OCI-LY7 (cell line): Measurements from ENCODE around the gene MTCL1. TPM values are rescaled to one million over a fixed set of nuclear protein-coding genes. Genes with fewer than 3 reads are reported as not detected.

ENCODE experiments used
- BruUV-seq: library from RNA; stranded (reverse); fragments of 400-500 nt; replicated peaks from 2 replicates; lab custom pipeline; 2021; lab: Mats Ljungman, UMichigan
- CTCF ChIA-PET: fragments of 300-600 bp; sonication (Branson Sonifier 250); formaldehyde crosslinking; loops from one replicate; lab custom pipeline; 2022; ENCODE audit warnings: antibody characterized with exemption; ENCODE audit not compliant: unreplicated experiment; lab: Charles Lee
- POLR2A ChIA-PET: fragments of 300-600 bp; sonication (Branson Sonifier 250); formaldehyde crosslinking; loops from one replicate; lab custom pipeline; 2022; ENCODE audit warnings: antibody characterized with exemption; lab: Charles Lee
- DNase-seq: peaks from one replicate; pipeline ENCODE4 v3.0.0-alpha.2; 2015; ENCODE audit warnings: low spot score
- H2AFZ ChIP-seq: fragments of 200-600 bp; sonication (generic), shearing (Covaris generic); 2 replicates; pipeline ENCODE4 v1.6.1; 2014; ENCODE audit warnings: mild to moderate bottlenecking, antibody characterized with exemption, low read length, moderate library complexity
- H3K27ac ChIP-seq: fragments of 200-600 bp; sonication (generic); 2 replicates; pipeline ENCODE4 v1.5.1; 2014; ENCODE audit warnings: mixed run types, low read depth, mild to moderate bottlenecking, moderate library complexity, low read length, inconsistent platforms; ENCODE audit not compliant: poor library complexity, severe bottlenecking
- H3K36me3 ChIP-seq: fragments of 200-600 bp; sonication (generic); 2 replicates; pipeline ENCODE4 v1.6.1; 2014; ENCODE audit warnings: mild to moderate bottlenecking, antibody characterized with exemption, low read length, moderate library complexity, mixed read lengths; ENCODE audit not compliant: insufficient read depth
- H3K4me1 ChIP-seq: fragments of 200-600 bp; sonication (generic); 2 replicates; pipeline ENCODE4 v1.5.1; 2014; ENCODE audit warnings: mild to moderate bottlenecking, low read length; ENCODE audit not compliant: insufficient read depth, poor library complexity, severe bottlenecking
- H3K4me2 ChIP-seq: fragments of 200-600 bp; sonication (generic); 2 replicates; pipeline ENCODE4 v1.6.1; 2014; ENCODE audit warnings: mild to moderate bottlenecking, low read length
- H3K4me3 ChIP-seq: fragments of 200-600 bp; sonication (generic); 2 replicates; pipeline ENCODE4 v1.5.1; 2014; ENCODE audit warnings: mild to moderate bottlenecking, low read depth, low read length; ENCODE audit not compliant: poor library complexity, severe bottlenecking
- H3K79me2 ChIP-seq: fragments of 200-600 bp; sonication (generic); 2 replicates; pipeline ENCODE4 v1.6.1; 2016; ENCODE audit warnings: low read depth, mild to moderate bottlenecking, low read length, moderate library complexity, mixed read lengths; ENCODE audit not compliant: insufficient read depth
- H3K9me2 ChIP-seq: fragments of 200-600 bp; sonication (generic); 2 replicates; pipeline ENCODE4 v1.6.1; 2016; ENCODE audit warnings: mild to moderate bottlenecking, low read length, mixed read lengths; ENCODE audit not compliant: insufficient read depth
- H3K9me3 ChIP-seq: fragments of 200-600 bp; sonication (generic); 2 replicates; pipeline ENCODE4 v1.6.1; 2014; ENCODE audit warnings: mild to moderate bottlenecking, mixed run types, low read length, mixed read lengths
- H4K20me1 ChIP-seq: fragments of 200-600 bp; sonication (generic); 2 replicates; pipeline ENCODE4 v1.6.1; 2014; ENCODE audit warnings: mild to moderate bottlenecking, antibody characterized with exemption, low read length, moderate library complexity, mixed read lengths; ENCODE audit not compliant: insufficient read depth
- EZH2phosphoT487 ChIP-seq: fragments of 200-600 bp; sonication (generic); IDR thresholded peaks from 2 replicates; pipeline ENCODE4 v1.6.1; 2018; ENCODE audit warnings: low read depth, borderline replicate concordance, mild to moderate bottlenecking, mixed run types, antibody characterized with exemption, low read length, moderate library complexity, mixed read lengths
- intact Hi-C: fragments of 100-400 bp; cut with micrococcal nuclease; formaldehyde crosslinking; loops from one replicate; pipeline ENCODE4 v1.10.0; 2022; ENCODE audit not compliant: unreplicated experiment
- total RNA-seq, 2 experiments: library from RNA; depleted of rRNA in 1 of 2; stranded (reverse); fragments of >200 nt in 1 of 2; shearing (Covaris generic) in 1 of 2; gene quantifications; 2 replicates each; pipeline ENCODE4 v1.2.3, GENCODE V29; 2014 to 2022
- TF ChIP-seq, protein P1 (sequence below): fragments of 200-600 bp; sonication (generic); conservative IDR thresholded peaks from 2 replicates; pipeline ENCODE4 v1.5.1; 2014; ENCODE audit warnings: mild to moderate bottlenecking, antibody characterized with exemption, low read length, moderate library complexity, mixed read lengths

The MTCL1 gene
- total RNA-seq, 2 experiments from 2014 or later, result 96.8 to 159 TPM

GRCh38 chr18:8851659-8852058 is 146.3 kb downstream of the MTCL1 start:
- Histone ChIP-seq H3K4me2 (no peak overlapping the region), H2AFZ (no peak overlapping the region), H3K36me3 (no peaks in the 10 kb centered on the region), H3K9me2 (no peaks in the 10 kb centered on the region), H3K4me3 (no peak overlapping the region), H4K20me1 (no peaks in the 10 kb centered on the region), H3K9me3 (no peaks in the 10 kb centered on the region), H3K27ac (no peak overlapping the region), H3K4me1 (no peaks in the 10 kb centered on the region), H3K79me2 (no peaks in the 10 kb centered on the region)
- TF ChIP-seq, protein P1, sequence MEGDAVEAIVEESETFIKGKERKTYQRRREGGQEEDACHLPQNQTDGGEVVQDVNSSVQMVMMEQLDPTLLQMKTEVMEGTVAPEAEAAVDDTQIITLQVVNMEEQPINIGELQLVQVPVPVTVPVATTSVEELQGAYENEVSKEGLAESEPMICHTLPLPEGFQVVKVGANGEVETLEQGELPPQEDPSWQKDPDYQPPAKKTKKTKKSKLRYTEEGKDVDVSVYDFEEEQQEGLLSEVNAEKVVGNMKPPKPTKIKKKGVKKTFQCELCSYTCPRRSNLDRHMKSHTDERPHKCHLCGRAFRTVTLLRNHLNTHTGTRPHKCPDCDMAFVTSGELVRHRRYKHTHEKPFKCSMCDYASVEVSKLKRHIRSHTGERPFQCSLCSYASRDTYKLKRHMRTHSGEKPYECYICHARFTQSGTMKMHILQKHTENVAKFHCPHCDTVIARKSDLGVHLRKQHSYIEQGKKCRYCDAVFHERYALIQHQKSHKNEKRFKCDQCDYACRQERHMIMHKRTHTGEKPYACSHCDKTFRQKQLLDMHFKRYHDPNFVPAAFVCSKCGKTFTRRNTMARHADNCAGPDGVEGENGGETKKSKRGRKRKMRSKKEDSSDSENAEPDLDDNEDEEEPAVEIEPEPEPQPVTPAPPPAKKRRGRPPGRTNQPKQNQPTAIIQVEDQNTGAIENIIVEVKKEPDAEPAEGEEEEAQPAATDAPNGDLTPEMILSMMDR, result no peak
- no peak for TF ChIP-seq EZH2phosphoT487
- CTCF ChIA-PET, result no interaction called here
- BruUV-seq, result no TSS peak
- DNase-seq, result no peak
- intact Hi-C loops, result no loop called here
- POLR2A ChIA-PET, result interaction anchor here (0.6 to 2.2 kb wide), 3 partner anchors 10 to 155 kb away, joined by 3 to 7 read pairs (median 4); no protein-coding TSS in a partner anchor

DNA sequence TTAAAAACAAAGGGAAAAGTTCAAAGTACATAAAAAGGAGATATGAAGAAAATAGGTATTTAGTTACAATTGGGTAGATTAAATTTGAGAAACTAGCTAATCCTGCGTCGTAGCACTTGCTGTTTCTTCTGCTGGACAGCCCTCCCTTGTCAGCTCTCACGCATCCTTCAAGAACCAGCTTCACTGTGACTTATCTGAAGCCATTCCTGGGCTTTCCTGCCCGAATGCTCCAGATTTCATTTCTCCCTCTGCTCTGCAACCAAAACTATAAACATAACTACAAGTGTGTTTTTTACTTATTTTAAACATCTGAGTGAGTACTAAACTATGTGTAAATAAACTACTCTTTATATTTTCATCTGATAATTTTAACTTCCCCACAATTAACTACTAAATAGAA is 149.2 kb downstream of the MTCL1 start:
- BruUV-seq, result no TSS peak
- no peaks in the 10 kb centered on the region for H3K4me1 ChIP-seq
- DNase-seq, result no peak
- no peaks in the 10 kb centered on the region for H3K9me3 ChIP-seq
- no peak overlapping the region for H3K4me2 ChIP-seq
- H3K36me3 ChIP-seq, result no peaks in the 10 kb centered on the region
- H3K9me2 ChIP-seq, result no peaks in the 10 kb centered on the region
- no peaks in the 10 kb centered on the region for H3K79me2 ChIP-seq
- no peak overlapping the region for H2AFZ ChIP-seq
- H4K20me1 ChIP-seq, result no peaks in the 10 kb centered on the region
- ChIA-PET CTCF (no interaction called here), POLR2A (no interaction called here)
- intact Hi-C loops, result no loop called here
- H3K27ac ChIP-seq, result no peak overlapping the region
- no peak overlapping the region for H3K4me3 ChIP-seq
- TF ChIP-seq EZH2phosphoT487, result no peak
- TF ChIP-seq, protein P1, result no peak

DNA sequence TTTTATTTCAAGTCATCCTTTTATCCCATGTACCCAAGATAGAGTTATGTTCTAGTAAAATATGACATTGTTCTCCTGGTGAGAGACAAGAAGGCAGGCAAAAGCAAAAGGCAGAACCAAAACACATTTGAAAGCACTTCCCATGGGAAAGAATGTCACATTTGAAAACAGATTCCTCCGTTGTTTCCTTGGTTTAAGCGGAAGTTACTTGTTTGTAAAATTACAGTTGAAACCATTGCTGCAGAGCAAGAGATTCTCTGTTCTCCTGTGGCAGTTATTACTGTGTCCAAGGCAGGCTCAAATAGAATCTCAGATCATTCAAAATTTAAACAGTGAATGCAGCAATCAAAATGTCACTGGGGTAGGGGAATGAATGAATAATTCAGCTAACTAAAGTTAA is 149.6 kb downstream of the MTCL1 start:
- ChIA-PET POLR2A (interaction anchor here (1.2 kb wide), 1 partner anchor 15 kb away, joined by 4 read pairs; no protein-coding TSS in a partner anchor), CTCF (no interaction called here)
- Histone ChIP-seq H3K9me2 (no peaks in the 10 kb centered on the region), H4K20me1 (no peaks in the 10 kb centered on the region), H3K27ac (no peak overlapping the region), H3K9me3 (no peaks in the 10 kb centered on the region), H3K79me2 (no peaks in the 10 kb centered on the region), H3K4me1 (peaks cover 4% of the 10 kb centered on the region), H3K4me2 (no peak overlapping the region), H3K36me3 (no peaks in the 10 kb centered on the region), H2AFZ (no peak overlapping the region), H3K4me3 (no peak overlapping the region)
- BruUV-seq, result no TSS peak
- no peak for DNase-seq
- TF ChIP-seq, protein P1, result no peak
- TF ChIP-seq EZH2phosphoT487, result no peak
- intact Hi-C loops, result no loop called here
